Ascending aorta (tissue), 2 donors: ENCODE data around the gene AGMO. TPM values are rescaled to one million over a fixed set of nuclear protein-coding genes. Genes with fewer than 3 reads are reported as not detected.

Source experiments
- DNase-seq, 2 donors: peaks; one replicate each; pipeline ENCODE4 v3.0.0-alpha.2; 2019; ENCODE audit warnings: low spot score in 2 of 2
- H3K27ac ChIP-seq, 2 donors: fragments of 200-600 bp; sonication (generic); one replicate each; pipeline ENCODE4 v1.5.1; 2016 to 2017; ENCODE audit warnings: mild to moderate bottlenecking in 1 of 2
- H3K27me3 ChIP-seq: fragments of 200-600 bp; sonication (generic); one replicate; pipeline ENCODE4 v1.5.1; 2017
- H3K36me3 ChIP-seq, 2 donors: fragments of 200-600 bp; sonication (generic); one replicate each; pipeline ENCODE4 v1.5.1; 2016
- H3K4me1 ChIP-seq, 2 donors: fragments of 200-600 bp; sonication (generic); one replicate each; pipeline ENCODE4 v1.5.1; 2016 to 2017; ENCODE audit warnings: mild to moderate bottlenecking in 1 of 2
- H3K4me3 ChIP-seq, 2 donors: fragments of 200-600 bp; sonication (generic); one replicate each; pipeline ENCODE4 v1.5.1; 2016 to 2017; ENCODE audit warnings: mild to moderate bottlenecking in 1 of 2
- H3K9me3 ChIP-seq, 2 donors: fragments of 200-600 bp; sonication (generic); one replicate each; pipeline ENCODE4 v1.5.1; 2016
- intact Hi-C: fragments of 100-400 bp; cut with DNase I; formaldehyde crosslinking; loops from one replicate; pipeline ENCODE4 v1.15.1; 2023
- total RNA-seq: library from RNA; depleted of rRNA; stranded (reverse); fragments of >200 nt; gene quantifications from one replicate; pipeline ENCODE4 v1.1.0, GENCODE V29; 2016
- TF ChIP-seq, protein P1 (sequence below), 3 experiments: fragments of 200-600 bp in 2 of 3; fragments of 450-650 bp in 1 of 3; sonication (generic) in 2 of 3; IDR thresholded peaks; one replicate each; pipeline ENCODE4 v1.5.1; 2016 to 2019; ENCODE audit warnings: antibody characterized with exemption in 3 of 3, mild to moderate bottlenecking in 1 of 3, moderate library complexity in 1 of 3

The AGMO gene
- total RNA-seq, 1 donor from 2014 or later = not detected

DNA sequence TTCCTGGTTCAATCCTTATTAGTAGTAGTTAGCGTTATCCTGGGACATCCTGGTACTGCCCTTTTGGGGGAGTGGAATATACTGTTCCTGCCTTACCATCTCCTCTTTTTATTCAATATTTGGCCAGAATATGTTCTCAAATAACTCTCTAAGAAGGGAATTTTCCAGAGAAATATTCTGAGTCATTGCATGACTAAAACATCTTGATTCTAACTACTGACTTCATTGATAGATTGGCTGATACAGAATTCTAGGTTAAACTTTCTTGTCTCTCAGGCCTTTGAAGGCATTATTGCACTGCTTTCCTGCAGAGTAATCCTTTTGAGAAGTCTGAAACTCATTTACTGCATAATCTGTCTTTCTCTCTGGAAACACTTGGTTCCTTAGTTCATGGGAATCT lies 383.8 kb downstream of the AGMO start:
- DNase-seq = no peak
- no peak overlapping the region for H3K4me3 ChIP-seq
- no peaks in the 10 kb centered on the region for H3K9me3 ChIP-seq
- H3K27ac ChIP-seq = no peak overlapping the region
- H3K36me3 ChIP-seq = no peaks in the 10 kb centered on the region
- intact Hi-C loops = no loop called here
- H3K27me3 ChIP-seq = no peaks in the 10 kb centered on the region
- TF ChIP-seq, protein P1, sequence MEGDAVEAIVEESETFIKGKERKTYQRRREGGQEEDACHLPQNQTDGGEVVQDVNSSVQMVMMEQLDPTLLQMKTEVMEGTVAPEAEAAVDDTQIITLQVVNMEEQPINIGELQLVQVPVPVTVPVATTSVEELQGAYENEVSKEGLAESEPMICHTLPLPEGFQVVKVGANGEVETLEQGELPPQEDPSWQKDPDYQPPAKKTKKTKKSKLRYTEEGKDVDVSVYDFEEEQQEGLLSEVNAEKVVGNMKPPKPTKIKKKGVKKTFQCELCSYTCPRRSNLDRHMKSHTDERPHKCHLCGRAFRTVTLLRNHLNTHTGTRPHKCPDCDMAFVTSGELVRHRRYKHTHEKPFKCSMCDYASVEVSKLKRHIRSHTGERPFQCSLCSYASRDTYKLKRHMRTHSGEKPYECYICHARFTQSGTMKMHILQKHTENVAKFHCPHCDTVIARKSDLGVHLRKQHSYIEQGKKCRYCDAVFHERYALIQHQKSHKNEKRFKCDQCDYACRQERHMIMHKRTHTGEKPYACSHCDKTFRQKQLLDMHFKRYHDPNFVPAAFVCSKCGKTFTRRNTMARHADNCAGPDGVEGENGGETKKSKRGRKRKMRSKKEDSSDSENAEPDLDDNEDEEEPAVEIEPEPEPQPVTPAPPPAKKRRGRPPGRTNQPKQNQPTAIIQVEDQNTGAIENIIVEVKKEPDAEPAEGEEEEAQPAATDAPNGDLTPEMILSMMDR (IDR thresholded peaks at IDR 0.05) = no peak
- H3K4me1 ChIP-seq = no peaks in the 10 kb centered on the region

DNA sequence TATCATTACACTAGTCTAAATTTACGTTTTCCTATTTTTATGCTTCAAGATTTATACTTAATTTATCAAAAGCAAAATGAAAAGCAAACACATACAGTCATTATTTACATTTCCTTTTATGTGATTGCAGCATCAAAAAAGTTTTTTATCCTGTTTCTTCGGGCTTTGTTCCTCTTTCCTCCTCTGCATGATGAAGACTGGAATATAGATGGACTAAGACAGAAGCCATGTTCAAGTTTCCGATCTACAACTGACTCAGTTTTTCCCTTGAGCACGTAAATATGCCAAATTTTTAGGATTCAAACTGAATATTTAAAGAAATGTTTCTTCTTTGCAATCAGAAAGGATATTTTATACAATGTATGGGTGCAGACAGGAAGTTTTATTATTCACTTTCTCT lies 385.7 kb downstream of the AGMO start:
- no peaks in the 10 kb centered on the region for H3K9me3 ChIP-seq
- no peak for DNase-seq
- no peaks in the 10 kb centered on the region for H3K36me3 ChIP-seq
- H3K27ac ChIP-seq = no peak overlapping the region
- TF ChIP-seq, protein P1 (IDR thresholded peaks at IDR 0.05) = no peak
- H3K27me3 ChIP-seq = no peaks in the 10 kb centered on the region
- intact Hi-C loops = no loop called here
- H3K4me1 ChIP-seq = no peaks in the 10 kb centered on the region
- no peak overlapping the region for H3K4me3 ChIP-seq

- Histone ChIP-seq H3K4me3 (no peak overlapping the region), H3K27me3 (no peaks in the 10 kb centered on the region), H3K36me3 (no peaks in the 10 kb centered on the region), H3K9me3 (no peaks in the 10 kb centered on the region), H3K27ac (no peak overlapping the region), H3K4me1 (no peaks in the 10 kb centered on the region)
- TF ChIP-seq, protein P1 (IDR thresholded peaks at IDR 0.05) = no peak
- no peak for DNase-seq
- intact Hi-C loops = no loop called here
Observed at GRCh38 chr7:15175152-15175551, 386.7 kb downstream of the AGMO start.

GRCh38 chr7:15174485-15174884 lies 387.3 kb downstream of the AGMO start:
- no peaks in the 10 kb centered on the region for H3K36me3 ChIP-seq
- TF ChIP-seq, protein P1 (IDR thresholded peaks at IDR 0.05) = no peak
- no peak for DNase-seq
- H3K27me3 ChIP-seq = no peaks in the 10 kb centered on the region
- H3K4me3 ChIP-seq = no peak overlapping the region
- no peaks in the 10 kb centered on the region for H3K4me1 ChIP-seq
- intact Hi-C loops = no loop called here
- H3K27ac ChIP-seq = no peak overlapping the region
- H3K9me3 ChIP-seq = no peaks in the 10 kb centered on the region

- Histone ChIP-seq H3K9me3 (no peaks in the 10 kb centered on the region), H3K27ac (no peak overlapping the region), H3K4me3 (no peak overlapping the region), H3K4me1 (no peaks in the 10 kb centered on the region), H3K36me3 (no peaks in the 10 kb centered on the region), H3K27me3 (no peaks in the 10 kb centered on the region)
- TF ChIP-seq, protein P1 (IDR thresholded peaks at IDR 0.05) = no peak
- intact Hi-C loops = no loop called here
- DNase-seq = no peak
Observed at GRCh38 chr7:15168489-15168888, 393.3 kb downstream of the AGMO start.

GRCh38 chr7:15167912-15168311 lies 393.9 kb downstream of the AGMO start:
- intact Hi-C loops = no loop called here

More at GRCh38 chr7:15167912-15168311, 393.9 kb downstream of the AGMO start:
- Histone ChIP-seq H3K36me3 (no peaks in the 10 kb centered on the region), H3K4me3 (no peak overlapping the region), H3K27me3 (no peaks in the 10 kb centered on the region), H3K9me3 (no peaks in the 10 kb centered on the region), H3K27ac (no peak overlapping the region), H3K4me1 (no peaks in the 10 kb centered on the region)
- DNase-seq = no peak
- TF ChIP-seq, protein P1 (IDR thresholded peaks at IDR 0.05) = no peak
